B cell (primary cell): ENCODE data around the gene DLX2. TPM values are rescaled to one million over a fixed set of nuclear protein-coding genes. Genes with fewer than 3 reads are reported as not detected.
A peak's percentile ranks its signal among the peaks of the same experiment; 100 is the strongest.

Experiments
- ATAC-seq: fragments of 200-7000 bp; cut with Tn5 transposase; one replicate; pipeline ENCODE4 v1.10.0; 2021; ENCODE audit warnings: low read depth, mild to moderate bottlenecking, moderate number of reproducible peaks, moderate library complexity
- CTCF ChIA-PET: fragments of 350-600 bp; sonication (Branson Sonifier 250); formaldehyde crosslinking; loops from one replicate; lab custom pipeline; 2021; ENCODE audit warnings: antibody characterized with exemption, inconsistent platforms; lab: Charles Lee
- POLR2A ChIA-PET: fragments of 350-600 bp; sonication (Branson Sonifier 250); formaldehyde crosslinking; loops from one replicate; lab custom pipeline; 2021; ENCODE audit warnings: antibody characterized with exemption; lab: Charles Lee
- DNase-seq: peaks from one replicate; pipeline ENCODE4 v3.0.0; 2013
- H2AFZ ChIP-seq: 2 replicates; pipeline ENCODE4 v1.6.1; 2012; ENCODE audit warnings: mild to moderate bottlenecking, low read depth, low read length; ENCODE audit not compliant: insufficient read depth, poor library complexity, severe bottlenecking
- H3K27ac ChIP-seq, 2 donors: 1 replicate in 1 of 2; 2 replicates in 1 of 2; pipeline ENCODE4 v1.5.1; 2012 to 2013; ENCODE audit warnings: low read length in 2 of 2, mild to moderate bottlenecking in 2 of 2, moderate library complexity in 1 of 2
- H3K27me3 ChIP-seq, 4 experiments: fragments of 200-600 bp in 1 of 4; sonication (generic) in 1 of 4; replicated peaks in 1 of 4; 1 replicate in 2 of 4; 2 replicates in 2 of 4; pipeline versions ENCODE4 v1.6.1 to v1.7.0; 2013 to 2016; ENCODE audit warnings: low read length in 3 of 4, mild to moderate bottlenecking in 2 of 4, mixed read lengths in 1 of 4, moderate library complexity in 1 of 4; ENCODE audit not compliant: insufficient read depth in 4 of 4, control insufficient read depth in 3 of 4; ENCODE audit errors: control extremely low read depth in 1 of 4
- H3K36me3 ChIP-seq, 2 experiments: replicated peaks in 1 of 2; 1 replicate in 1 of 2; 2 replicates in 1 of 2; pipeline versions ENCODE4 v1.6.1 to v1.7.1; 2013; ENCODE audit warnings: low read length in 1 of 2; ENCODE audit not compliant: insufficient read depth in 2 of 2, control insufficient read depth in 1 of 2; ENCODE audit errors: control extremely low read depth in 1 of 2, extremely low read depth in 1 of 2
- H3K4me1 ChIP-seq, 2 donors: fragments of 200-600 bp in 1 of 2; sonication (generic) in 1 of 2; 1 replicate in 1 of 2; 2 replicates in 1 of 2; pipeline versions ENCODE4 v1.5.1 to v1.6.1; 2013 to 2017; ENCODE audit warnings: low read length in 2 of 2; ENCODE audit not compliant: control insufficient read depth in 2 of 2, insufficient read depth in 2 of 2
- H3K4me2 ChIP-seq: replicated peaks from 2 replicates; pipeline ENCODE3; 2012; ENCODE audit warnings: mild to moderate bottlenecking, low read depth, low read length; ENCODE audit not compliant: poor library complexity, severe bottlenecking
- H3K4me3 ChIP-seq, 5 experiments: fragments of 200-600 bp in 1 of 5; sonication (generic) in 1 of 5; 1 replicate in 3 of 5; 2 replicates in 2 of 5; pipeline versions ENCODE4 v1.5.1 to v1.7.0; 2011 to 2016; ENCODE audit warnings: low read length in 4 of 5, mild to moderate bottlenecking in 4 of 5, low read depth in 2 of 5, control low read depth in 1 of 5, moderate library complexity in 1 of 5; ENCODE audit not compliant: insufficient read depth in 1 of 5; ENCODE audit errors: control extremely low read depth in 1 of 5, extremely low read depth in 1 of 5
- H3K79me2 ChIP-seq: fragments of 200-600 bp; sonication (generic); one replicate; pipeline ENCODE4 v1.6.0; 2016; ENCODE audit warnings: low read length; ENCODE audit not compliant: control insufficient read depth, insufficient read depth
- H3K9ac ChIP-seq: fragments of 200-600 bp; sonication (generic); 2 replicates; pipeline ENCODE4 v1.6.1; 2017; ENCODE audit warnings: mild to moderate bottlenecking, low read length, moderate library complexity
- H3K9me3 ChIP-seq, 3 donors: one replicate each; pipeline versions ENCODE4 v1.6.1 to v1.7.1; 2013; ENCODE audit warnings: low read length in 2 of 3; ENCODE audit not compliant: control insufficient read depth in 2 of 3, insufficient read depth in 1 of 3; ENCODE audit errors: control extremely low read depth in 1 of 3
- H4K20me1 ChIP-seq: 2 replicates; pipeline ENCODE4 v1.6.0; 2012; ENCODE audit warnings: mild to moderate bottlenecking, low read length; ENCODE audit not compliant: insufficient read depth, control insufficient read depth, poor library complexity, severe bottlenecking
- H3K27ac Mint-ChIP-seq: one replicate; pipeline ENCODE4 v1.8.0; 2021; ENCODE audit warnings: mixed read lengths
- H3K27me3 Mint-ChIP-seq: one replicate; pipeline ENCODE4 v1.8.0; 2021; ENCODE audit warnings: mixed read lengths
- H3K4me1 Mint-ChIP-seq: one replicate; pipeline ENCODE4 v1.8.0; 2021; ENCODE audit warnings: mixed read lengths
- H3K4me3 Mint-ChIP-seq: one replicate; pipeline ENCODE4 v1.8.0; 2021; ENCODE audit warnings: mixed read lengths
- H3K9me3 Mint-ChIP-seq: one replicate; pipeline ENCODE4 v1.8.0; 2022; ENCODE audit warnings: mixed read lengths; ENCODE audit not compliant: insufficient read depth
- EZH2 ChIP-seq: IDR thresholded peaks from 2 replicates; pipeline ENCODE4 v1.6.1; 2012; ENCODE audit warnings: borderline replicate concordance, low read depth, mild to moderate bottlenecking, moderate library complexity, low read length; ENCODE audit not compliant: insufficient read depth, poor library complexity, severe bottlenecking
- WGBS: methylation state at CpG from one replicate; pipeline ENCODE4 v1.1.5; 2013; ENCODE audit warnings: missing lambda C conversion rate; ENCODE audit not compliant: insufficient coverage; 5-methylcytosine and 5-hydroxymethylcytosine counted together
- intact Hi-C: fragments of 100-400 bp; cut with micrococcal nuclease; formaldehyde crosslinking; loops from one replicate; pipeline ENCODE4 v1.10.0; 2022
- polyA plus RNA-seq: library from polyadenylated mRNA; depleted of rRNA; stranded (reverse); fragments of >200 nt; gene quantifications from 2 replicates; pipeline ENCODE4 v1.2.3, GENCODE V29; 2012
- total RNA-seq, 2 donors: library from RNA; stranded (reverse); fragments of 120-200 nt in 1 of 2; gene quantifications; 1 replicate in 1 of 2; 2 replicates in 1 of 2; pipeline versions ENCODE4 v1.2.3 to v1.2.4, GENCODE V29; 2013 to 2022
- TF ChIP-seq, protein P1 (sequence below): fragments of 200-600 bp; IDR thresholded peaks from one replicate; pipeline ENCODE4 v1.8.0; 2022; ENCODE audit warnings: antibody characterized with exemption, mild to moderate bottlenecking

DLX2 gene
- total and polyA plus RNA-seq, 2 donors (not counting 1 experiment from before 2014, with no cell fraction given), result 0.13 to 0.52 TPM

DNA sequence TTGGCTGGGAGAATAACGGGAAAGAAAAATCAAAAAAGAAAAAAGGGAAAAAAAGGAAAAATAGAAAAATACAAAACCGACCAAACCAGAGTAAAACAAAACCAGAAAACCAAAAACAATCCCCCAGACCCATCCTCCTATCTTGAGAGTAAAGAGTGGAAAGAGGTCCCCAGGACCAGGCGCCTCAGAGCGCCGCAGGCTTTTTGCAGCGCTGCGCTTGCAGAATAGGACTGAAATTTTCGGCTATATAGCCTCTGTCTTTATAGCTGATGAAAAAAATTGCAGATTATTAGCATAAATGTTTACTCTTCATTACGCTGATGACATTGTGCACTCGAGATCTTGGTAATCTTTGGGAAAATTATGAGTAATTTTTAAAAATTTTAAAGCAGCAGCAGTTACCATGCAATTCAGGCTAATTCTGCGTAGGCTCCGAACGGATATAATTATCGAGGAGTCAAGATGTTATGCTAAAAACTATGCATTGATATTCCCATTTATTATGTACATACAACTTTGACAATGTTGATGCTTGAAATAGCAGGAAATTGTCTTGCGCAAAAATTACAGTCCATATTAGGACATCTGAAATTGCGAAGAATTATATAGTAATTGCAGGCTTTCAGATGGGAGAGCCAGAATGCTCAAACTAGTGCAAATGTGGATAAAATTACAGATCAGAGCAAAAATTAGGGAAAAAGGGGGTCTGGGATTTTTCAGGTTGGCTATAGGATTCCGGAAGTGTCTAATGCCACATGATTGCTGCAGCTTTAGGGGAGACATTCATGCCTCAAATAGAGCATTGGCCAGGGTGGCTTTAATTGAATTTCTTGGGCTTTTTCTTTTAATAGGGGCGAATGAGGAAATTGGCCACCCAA, 9.0 kb downstream of the DLX2 start:
- H3K79me2 ChIP-seq, result no peaks in the 10 kb centered on the region
- H3K4me2 ChIP-seq, result no peak overlapping the region
- no peaks in the 10 kb centered on the region for H4K20me1 ChIP-seq
- H3K27me3 Mint-ChIP-seq, result peaks cover 69% of the 10 kb centered on the region
- no peak for TF ChIP-seq EZH2
- TF ChIP-seq, protein P1, sequence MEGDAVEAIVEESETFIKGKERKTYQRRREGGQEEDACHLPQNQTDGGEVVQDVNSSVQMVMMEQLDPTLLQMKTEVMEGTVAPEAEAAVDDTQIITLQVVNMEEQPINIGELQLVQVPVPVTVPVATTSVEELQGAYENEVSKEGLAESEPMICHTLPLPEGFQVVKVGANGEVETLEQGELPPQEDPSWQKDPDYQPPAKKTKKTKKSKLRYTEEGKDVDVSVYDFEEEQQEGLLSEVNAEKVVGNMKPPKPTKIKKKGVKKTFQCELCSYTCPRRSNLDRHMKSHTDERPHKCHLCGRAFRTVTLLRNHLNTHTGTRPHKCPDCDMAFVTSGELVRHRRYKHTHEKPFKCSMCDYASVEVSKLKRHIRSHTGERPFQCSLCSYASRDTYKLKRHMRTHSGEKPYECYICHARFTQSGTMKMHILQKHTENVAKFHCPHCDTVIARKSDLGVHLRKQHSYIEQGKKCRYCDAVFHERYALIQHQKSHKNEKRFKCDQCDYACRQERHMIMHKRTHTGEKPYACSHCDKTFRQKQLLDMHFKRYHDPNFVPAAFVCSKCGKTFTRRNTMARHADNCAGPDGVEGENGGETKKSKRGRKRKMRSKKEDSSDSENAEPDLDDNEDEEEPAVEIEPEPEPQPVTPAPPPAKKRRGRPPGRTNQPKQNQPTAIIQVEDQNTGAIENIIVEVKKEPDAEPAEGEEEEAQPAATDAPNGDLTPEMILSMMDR, result no peak
- H3K4me3 ChIP-seq, result no peak overlapping the region
- POLR2A ChIA-PET, result interaction anchor here (0.6 kb wide), 1 partner anchor 1144 kb away, joined by 5 read pairs; no protein-coding TSS in a partner anchor
- WGBS, result 9% methylated on average over 3 of the region's 18 CpGs
- peaks cover 42 to 60% of the 10 kb centered on the region in 2 donors for H3K4me1 ChIP-seq
- ATAC-seq, result no peak
- H3K36me3 ChIP-seq, result no peaks in the 10 kb centered on the region
- peaks cover 7 to 96% (median 82%) of the 10 kb centered on the region in 4 experiments for H3K27me3 ChIP-seq
- H3K9ac ChIP-seq, result no peak overlapping the region
- peaks cover 4 to 80% (median 8%) of the 10 kb centered on the region in 3 donors for H3K9me3 ChIP-seq
- peak overlapping the region; percentile 63 for H3K4me3 Mint-ChIP-seq
- H3K27ac ChIP-seq, result no peak overlapping the region
- peaks cover 29% of the 10 kb centered on the region for H3K4me1 Mint-ChIP-seq
- no peaks in the 10 kb centered on the region for H3K9me3 Mint-ChIP-seq
- peak overlapping the region; percentile 4 for H3K27ac Mint-ChIP-seq
- CTCF ChIA-PET, result no interaction called here
- intact Hi-C loops, result no loop called here
- no peak overlapping the region for H2AFZ ChIP-seq
- peak; percentile 43 for DNase-seq
